Liver (tissue), 9 donors: ENCODE data around the gene CHN2. TPM values are rescaled to one million over a fixed set of nuclear protein-coding genes. Genes with fewer than 3 reads are reported as not detected.

ENCODE experiments used
- DNase-seq: peaks from one replicate; pipeline ENCODE4 v3.0.0-alpha.2; 2017; ENCODE audit warnings: low spot score
- H3K27ac ChIP-seq, 2 donors: one replicate each; pipeline ENCODE4 v1.7.0; 2013; ENCODE audit warnings: inconsistent platforms in 2 of 2, low read length in 2 of 2, control low read depth in 1 of 2, low read depth in 1 of 2, mild to moderate bottlenecking in 1 of 2
- H3K27me3 ChIP-seq, 4 donors: one replicate each; pipeline versions ENCODE4 v1.6.1 to v1.7.0; 2013; ENCODE audit warnings: low read length in 3 of 4, inconsistent platforms in 1 of 4, mild to moderate bottlenecking in 1 of 4, moderate library complexity in 1 of 4; ENCODE audit not compliant: control insufficient read depth in 4 of 4, insufficient read depth in 4 of 4
- H3K36me3 ChIP-seq, 4 donors: one replicate each; pipeline versions ENCODE4 v1.6.1 to v1.7.0; 2013; ENCODE audit warnings: low read length in 3 of 4, mild to moderate bottlenecking in 3 of 4, low read depth in 1 of 4, moderate library complexity in 1 of 4; ENCODE audit not compliant: control insufficient read depth in 4 of 4, insufficient read depth in 3 of 4
- H3K4me1 ChIP-seq, 4 donors: one replicate each; pipeline versions ENCODE4 v1.6.1 to v1.7.0; 2013; ENCODE audit warnings: low read length in 3 of 4, mild to moderate bottlenecking in 3 of 4, moderate library complexity in 1 of 4; ENCODE audit not compliant: control insufficient read depth in 4 of 4, insufficient read depth in 4 of 4
- H3K4me3 ChIP-seq, 3 donors: one replicate each; pipeline versions ENCODE4 v1.6.1 to v1.7.0; 2013; ENCODE audit warnings: low read length in 3 of 3, control low read depth in 1 of 3, low read depth in 1 of 3, mild to moderate bottlenecking in 1 of 3
- H3K9ac ChIP-seq, 2 donors: one replicate each; pipeline ENCODE4 v1.7.0; 2013; ENCODE audit warnings: low read length in 2 of 2, mild to moderate bottlenecking in 2 of 2, moderate library complexity in 2 of 2, control low read depth in 1 of 2, low read depth in 1 of 2
- H3K9me3 ChIP-seq, 4 donors: one replicate each; pipeline versions ENCODE4 v1.6.1 to v1.7.0; 2013; ENCODE audit warnings: low read length in 3 of 4; ENCODE audit not compliant: control insufficient read depth in 4 of 4
- ATF3 ChIP-seq: IDR thresholded peaks from 2 replicates; pipeline ENCODE4 v1.6.1; 2016; ENCODE audit warnings: antibody characterized with exemption
- CTCF ChIP-seq: fragments of 150-350 bp; IDR thresholded peaks from 2 replicates; pipeline ENCODE4 v1.5.1; 2017; ENCODE audit warnings: improper control_type of control experiment, low read depth, low read length; ENCODE audit not compliant: missing input control
- EGR1 ChIP-seq, 2 donors: IDR thresholded peaks; 2 replicates each; pipeline ENCODE4 v1.6.1; 2016 to 2018; ENCODE audit warnings: antibody characterized with exemption in 2 of 2, low read depth in 2 of 2
- FOXA1 ChIP-seq: IDR thresholded peaks from 2 replicates; pipeline ENCODE4 v1.6.1; 2016; ENCODE audit warnings: antibody characterized with exemption
- GABPA ChIP-seq, 2 donors: IDR thresholded peaks in 1 of 2; conservative IDR thresholded peaks in 1 of 2; 2 replicates each; pipeline ENCODE4 v1.6.1; 2016; ENCODE audit warnings: antibody characterized with exemption in 2 of 2, mild to moderate bottlenecking in 1 of 2, moderate library complexity in 1 of 2
- HNF4G ChIP-seq: IDR thresholded peaks from 2 replicates; pipeline ENCODE4 v1.6.1; 2016; ENCODE audit warnings: antibody characterized with exemption
- JUND ChIP-seq, 2 donors: IDR thresholded peaks; 2 replicates each; pipeline ENCODE4 v1.6.1; 2016; ENCODE audit warnings: antibody characterized with exemption in 2 of 2
- MAX ChIP-seq: IDR thresholded peaks from 2 replicates; pipeline ENCODE4 v1.6.1; 2016; ENCODE audit warnings: antibody characterized with exemption
- NR2F2 ChIP-seq: IDR thresholded peaks from 2 replicates; pipeline ENCODE4 v1.6.1; 2016; ENCODE audit warnings: antibody characterized with exemption
- RAD21 ChIP-seq, 2 donors: IDR thresholded peaks; 2 replicates each; pipeline ENCODE4 v1.6.1; 2016; ENCODE audit warnings: antibody characterized with exemption in 2 of 2, mild to moderate bottlenecking in 2 of 2
- REST ChIP-seq: IDR thresholded peaks from 2 replicates; pipeline ENCODE4 v1.6.1; 2016; ENCODE audit warnings: antibody characterized with exemption, mild to moderate bottlenecking
- RXRA ChIP-seq, 2 donors: IDR thresholded peaks; 2 replicates each; pipeline ENCODE4 v1.6.1; 2017 to 2018; ENCODE audit warnings: antibody characterized with exemption in 2 of 2, mild to moderate bottlenecking in 1 of 2
- TAF1 ChIP-seq: conservative IDR thresholded peaks from 2 replicates; pipeline ENCODE4 v1.6.1; 2016; ENCODE audit warnings: antibody characterized with exemption, mild to moderate bottlenecking
- YY1 ChIP-seq: IDR thresholded peaks from 2 replicates; pipeline ENCODE4 v1.6.1; 2016; ENCODE audit warnings: antibody characterized with exemption, mild to moderate bottlenecking
- ZBTB33 ChIP-seq: IDR thresholded peaks from 2 replicates; pipeline ENCODE4 v1.6.1; 2016; ENCODE audit warnings: antibody characterized with exemption
- WGBS: extraction: QIAGEN DNeasy Blood & Tissue Kit; methylation state at CpG from one replicate; pipeline ENCODE4 v1.1.7; 2013; 5-methylcytosine and 5-hydroxymethylcytosine counted together
- polyA plus RNA-seq, 2 donors: library from polyadenylated mRNA; stranded (reverse) in 1 of 2; unstranded in 1 of 2; fragments of 200-250 nt in 1 of 2; fragments of >200 nt in 1 of 2; fragmentation: Nextera tagmentation in 1 of 2; extraction: Ambion mirVana in 1 of 2; gene quantifications; one replicate each; pipeline versions ENCODE4 v1.2.1 to v1.2.3, GENCODE V29; 2013 to 2015
- total RNA-seq, 2 donors: library from RNA; depleted of rRNA; stranded (reverse); fragments of >200 nt; gene quantifications; one replicate each; pipeline ENCODE4 v1.2.3, GENCODE V29; 2014
- donor health status: healthy.
- donor health status: healthy.
- donor health status: healthy.
- donor health status: healthy.
- donor health status: healthy.

Gene CHN2
- total and polyA plus RNA-seq, 4 donors = 8.3 to 25.4 (median 17.8) TPM

GRCh38 chr7:29258951-29259350 is 64.4 kb downstream of the CHN2 start:
- TF ChIP-seq YY1 (no peak), ATF3 (no peak), JUND (IDR thresholded peaks at IDR 0.05) (no peak), MAX (no peak), EGR1 (IDR thresholded peaks at IDR 0.05; ENCODE audit: low read depth in 2 of 2) (no peak), REST (no peak), ZBTB33 (no peak), FOXA1 (no peak), RAD21 (IDR thresholded peaks at IDR 0.05) (no peak), TAF1 (no peak), NR2F2 (no peak), GABPA (IDR thresholded peaks at IDR 0.05 in 1 of 2, conservative IDR thresholded peaks at IDR 0.05 in 1 of 2) (no peak), RXRA (IDR thresholded peaks at IDR 0.05) (no peak), HNF4G (no peak), CTCF (no peak)
- Histone ChIP-seq H3K36me3 (no peaks in the 10 kb centered on the region), H3K4me1 (peaks cover under 1 to 18% (median 7%) of the 10 kb centered on the region in 4 donors), H3K9me3 (no peaks in the 10 kb centered on the region), H3K4me3 (no peak overlapping the region), H3K9ac (no peak overlapping the region), H3K27ac (no peak overlapping the region), H3K27me3 (no peaks in the 10 kb centered on the region)
- 93% methylated on average over 3 of the region's 3 CpGs for WGBS
- DNase-seq = no peak
